HG03103 (cell line): ENCODE data around the gene TRMT1.

Experiments used
- ATAC-seq: cut with Tn5 transposase; IDR thresholded peaks from one replicate; pipeline ENCODE4 v1.9.1; 2021; ENCODE audit warnings: low read depth; ENCODE audit not compliant: unreplicated experiment

TRMT1 gene

GRCh38 chr19:13092606-13093235 is 23.8 kb downstream of the TRMT1 start:
- ATAC-seq: no peak

- ATAC-seq: no peak
Measured at GRCh38 chr19:13092158-13092543, 24.4 kb downstream of the TRMT1 start.

GRCh38 chr19:13091400-13092157 is 25.0 kb downstream of the TRMT1 start:
- ATAC-seq: no peak

DNA sequence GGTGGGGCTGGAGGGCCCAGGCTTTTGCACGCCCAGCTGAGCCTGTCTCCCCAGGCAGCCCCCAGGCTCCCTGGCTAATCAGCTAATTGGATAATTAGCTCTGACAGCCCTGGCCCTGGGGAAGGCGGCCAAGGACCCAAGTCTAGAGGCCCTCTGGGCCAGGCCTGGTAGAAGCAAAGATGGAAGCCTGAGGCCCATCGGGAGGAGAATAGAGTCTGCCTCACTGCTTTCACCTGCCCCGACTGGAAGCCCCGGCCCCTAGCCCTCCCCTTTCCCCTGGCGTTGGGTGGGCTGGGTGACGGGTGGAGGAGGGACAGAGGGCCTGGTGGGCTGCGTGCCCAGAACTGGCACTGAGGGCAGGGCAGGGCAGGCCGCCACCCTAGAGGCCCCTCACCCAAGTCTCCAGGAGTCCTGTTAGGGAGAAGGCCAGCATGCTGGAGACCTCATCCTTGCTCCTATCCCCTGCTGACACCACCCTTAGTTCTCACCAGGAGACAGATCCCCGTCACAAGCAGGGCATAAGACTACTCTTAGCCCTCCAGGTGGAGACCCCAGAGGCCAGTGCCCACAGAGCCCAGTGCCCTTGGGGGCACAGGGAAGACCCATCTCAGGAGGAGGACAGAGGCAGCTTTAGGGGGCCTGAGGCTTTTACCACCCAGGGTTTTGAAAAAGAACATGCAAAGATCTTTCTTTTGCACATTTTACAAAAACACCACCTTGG is 25.9 kb downstream of the TRMT1 start:
- ATAC-seq: no peak

GRCh38 chr19:13089857-13090507 is 26.6 kb downstream of the TRMT1 start:
- no peak for ATAC-seq

DNA sequence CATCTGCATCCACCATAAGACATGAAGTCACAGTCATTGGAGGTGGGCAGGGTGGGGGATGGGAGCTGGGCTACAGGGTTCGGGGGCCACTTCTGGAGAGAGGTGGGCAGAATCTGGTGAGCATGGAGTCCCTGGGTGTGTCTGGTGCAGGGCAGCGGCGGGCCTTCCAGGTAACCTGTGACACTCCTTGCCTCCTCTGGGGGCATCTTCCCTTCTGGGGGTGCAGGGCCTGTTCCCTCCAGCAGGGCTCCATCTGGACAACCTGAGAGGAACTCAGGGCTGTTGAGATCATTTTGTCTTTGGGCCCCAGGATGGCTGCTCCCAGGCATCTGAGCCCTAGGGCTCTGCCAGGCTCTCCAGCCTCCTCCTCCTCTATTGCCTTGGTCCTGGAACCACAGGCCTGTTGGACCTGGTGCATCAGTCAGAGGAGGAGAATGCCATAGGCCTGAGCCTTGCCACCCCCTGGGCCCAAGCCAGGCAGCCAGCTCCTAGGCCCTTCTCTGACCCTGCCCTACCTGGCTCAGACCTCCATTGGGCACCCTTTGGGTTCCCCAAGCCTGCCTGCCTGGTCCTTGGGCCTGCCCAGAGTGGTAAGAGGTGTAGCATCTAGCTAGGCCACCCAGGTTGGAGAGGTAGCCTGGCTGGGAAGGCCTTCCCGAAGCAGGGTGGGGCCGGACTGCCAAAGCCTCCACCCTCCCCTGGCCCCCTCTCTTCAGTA is 27.2 kb downstream of the TRMT1 start:
- no peak for ATAC-seq

GRCh38 chr19:13087795-13088537 is 28.6 kb downstream of the TRMT1 start:
- no peak for ATAC-seq

GRCh38 chr19:13087295-13087694 is 29.2 kb downstream of the TRMT1 start:
- ATAC-seq: no peak

DNA sequence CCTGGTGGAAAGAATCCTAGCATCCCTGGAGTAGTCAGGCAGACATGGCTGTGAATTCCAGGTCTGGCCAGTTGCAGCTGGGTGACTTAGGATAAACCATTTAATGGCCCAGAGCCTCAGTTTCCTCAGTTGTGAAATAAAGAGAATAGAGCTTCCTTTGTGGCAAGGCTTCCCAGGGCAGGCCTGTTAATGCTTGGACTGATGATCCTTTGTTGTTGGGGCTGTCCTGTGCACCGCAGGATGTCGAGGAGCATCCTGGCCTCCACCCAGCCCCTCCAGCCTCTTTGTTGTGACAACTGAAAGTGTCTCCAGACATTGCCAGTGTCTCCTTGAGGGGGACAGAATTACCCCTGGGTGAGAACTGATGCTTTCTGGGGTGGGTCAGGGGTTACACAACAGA is 30.2 kb downstream of the TRMT1 start:
- no peak for ATAC-seq

DNA sequence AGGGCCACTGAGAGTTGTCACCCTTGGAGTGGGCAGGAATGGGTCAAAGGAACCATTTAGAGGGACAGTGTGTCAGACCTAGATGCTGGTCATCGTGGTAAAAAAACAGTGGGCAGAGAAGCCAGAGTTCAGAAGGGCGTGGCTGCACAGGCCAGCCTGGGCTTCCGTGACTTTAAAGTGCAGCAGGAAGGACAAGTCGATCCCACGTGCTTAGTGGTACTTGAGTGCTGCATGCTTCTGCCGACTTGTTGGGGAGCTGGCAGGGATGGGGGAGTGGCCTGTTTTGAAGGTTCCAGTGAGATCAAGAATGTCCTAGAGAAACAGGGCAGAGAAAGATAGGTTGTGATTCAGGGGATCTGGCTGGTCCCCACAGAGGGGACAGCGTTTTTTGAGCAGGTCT is 30.9 kb downstream of the TRMT1 start:
- no peak for ATAC-seq

DNA sequence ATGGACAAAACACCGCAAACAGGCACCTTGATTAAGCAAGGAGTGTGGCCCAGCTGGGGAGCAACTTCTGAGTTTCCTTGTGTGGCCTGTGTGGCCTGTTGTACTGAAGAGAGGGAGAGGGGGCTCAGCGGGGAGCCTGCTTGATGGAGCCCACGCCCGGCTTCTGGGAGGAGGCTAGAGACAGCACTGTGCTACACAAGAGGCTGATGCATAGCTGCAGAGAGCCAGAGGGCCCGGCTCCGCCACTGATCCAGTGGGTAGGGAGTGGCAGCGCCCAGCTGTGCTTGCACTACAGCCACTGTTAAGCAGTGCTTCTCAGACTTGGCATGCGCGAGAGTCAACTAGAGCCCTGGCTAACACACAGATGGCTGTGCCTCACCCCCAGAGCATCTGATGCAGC is 32.9 kb downstream of the TRMT1 start:
- ATAC-seq: no peak

DNA sequence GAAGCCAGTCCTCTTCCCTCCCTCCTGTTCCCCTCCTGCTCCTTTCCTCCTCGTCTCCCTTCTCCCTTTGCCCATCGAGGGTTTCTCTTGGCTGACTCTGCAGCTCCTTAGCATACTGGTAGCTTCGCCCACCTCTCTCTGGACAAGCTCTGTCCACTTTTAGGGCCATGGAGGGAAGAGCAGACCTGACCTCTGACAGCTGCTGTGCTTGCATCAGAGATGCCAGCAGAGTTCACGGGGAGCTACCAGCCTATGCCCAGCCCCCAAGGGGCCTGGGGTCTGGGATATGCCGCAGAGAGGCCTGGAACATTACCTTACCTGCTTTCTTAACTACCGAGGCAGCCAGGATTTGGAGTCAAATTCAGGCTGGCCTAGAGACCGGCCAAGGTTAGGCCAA is 33.5 kb downstream of the TRMT1 start:
- ATAC-seq: no peak

- ATAC-seq: no peak
Measured at GRCh38 chr19:13082192-13083007, 34.1 kb downstream of the TRMT1 start.

DNA sequence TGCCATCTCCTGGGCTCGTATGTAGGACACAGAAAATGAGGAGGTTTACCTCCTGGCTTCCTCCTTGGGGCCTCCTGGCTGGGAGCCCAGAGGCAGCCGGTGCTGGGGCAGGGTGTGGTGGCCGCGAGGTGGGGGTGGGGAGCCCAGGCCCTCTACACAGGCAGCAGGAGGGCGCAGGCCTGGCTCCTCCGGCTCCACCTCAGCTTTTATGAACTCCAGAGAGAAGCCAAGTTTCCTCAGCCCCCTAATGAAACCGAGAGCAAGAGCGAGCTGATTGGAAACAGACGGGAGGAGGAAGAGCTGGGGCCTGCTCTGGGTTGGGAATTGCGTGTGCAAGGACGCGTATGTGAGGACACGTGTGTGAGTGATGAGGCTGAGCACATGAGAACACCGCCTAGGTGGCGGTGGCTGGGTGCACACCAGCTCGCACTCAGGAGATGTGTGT is 37.0 kb downstream of the TRMT1 start:
- ATAC-seq: no peak

- no peak for ATAC-seq
Measured at GRCh38 chr19:13078897-13079541, 37.5 kb downstream of the TRMT1 start.

DNA sequence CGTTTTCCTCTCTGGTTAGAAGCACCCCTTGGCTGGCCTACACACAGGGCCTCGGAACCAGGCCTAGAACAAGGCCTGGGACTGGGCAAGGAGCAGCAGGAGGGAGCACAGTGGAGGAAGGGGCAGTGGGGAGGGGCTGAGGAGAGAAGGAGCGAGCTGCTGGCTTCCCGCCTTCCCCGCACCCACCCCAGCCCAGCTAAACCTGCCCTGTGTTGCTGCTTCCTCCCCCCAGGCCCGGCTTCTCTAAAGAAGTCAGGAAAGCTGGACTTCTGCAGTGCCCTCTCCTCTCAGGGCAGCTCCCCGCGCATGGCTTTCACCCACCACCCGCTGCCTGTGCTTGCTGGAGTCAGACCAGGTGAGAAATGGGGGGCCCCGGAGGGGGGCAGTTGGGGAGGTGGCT is 38.2 kb downstream of the TRMT1 start:
- no peak for ATAC-seq

DNA sequence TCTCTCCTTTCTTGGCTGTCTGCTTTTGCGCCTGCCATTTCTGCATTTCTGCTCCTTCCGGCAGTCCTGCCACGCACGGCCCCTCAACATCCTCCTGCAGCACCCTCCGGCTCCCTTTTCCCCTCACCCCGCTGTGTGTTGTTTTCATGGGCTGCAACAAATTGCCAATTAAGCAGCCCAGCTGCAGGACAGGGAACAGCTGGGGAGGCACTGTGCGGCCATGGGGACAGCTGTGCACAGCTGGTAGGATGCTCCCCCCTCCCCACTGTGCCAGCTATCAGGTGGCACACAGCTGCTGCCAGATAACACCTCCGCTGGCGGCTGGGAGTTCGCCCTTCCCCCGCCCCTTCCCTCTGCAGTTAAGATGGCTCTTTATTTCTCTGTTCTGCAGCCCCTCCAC is 39.3 kb downstream of the TRMT1 start:
- no peak for ATAC-seq

GRCh38 chr19:13076787-13077186 is 39.8 kb downstream of the TRMT1 start:
- no peak for ATAC-seq

- ATAC-seq: no peak
Measured at GRCh38 chr19:13076320-13076719, 40.2 kb downstream of the TRMT1 start.
